Activated CD8-positive, alpha-beta memory T cell treated with anti-CD3 and anti-CD28 coated beads, Interleukin-2, amount 50 U/mL, for 24 hours (primary cell): Measurements from ENCODE around the gene RPS4Y1.
"Not testable (repeated sequence)": the region's sequence is repeated elsewhere in the genome, so short reads cannot be mapped to it uniquely, and the experiment has no call there.

Experiments
- DNase-seq: peaks from one replicate; pipeline ENCODE4 v3.0.0-alpha.2; 2020; ENCODE audit errors: extremely low read depth

RPS4Y1 gene

DNA sequence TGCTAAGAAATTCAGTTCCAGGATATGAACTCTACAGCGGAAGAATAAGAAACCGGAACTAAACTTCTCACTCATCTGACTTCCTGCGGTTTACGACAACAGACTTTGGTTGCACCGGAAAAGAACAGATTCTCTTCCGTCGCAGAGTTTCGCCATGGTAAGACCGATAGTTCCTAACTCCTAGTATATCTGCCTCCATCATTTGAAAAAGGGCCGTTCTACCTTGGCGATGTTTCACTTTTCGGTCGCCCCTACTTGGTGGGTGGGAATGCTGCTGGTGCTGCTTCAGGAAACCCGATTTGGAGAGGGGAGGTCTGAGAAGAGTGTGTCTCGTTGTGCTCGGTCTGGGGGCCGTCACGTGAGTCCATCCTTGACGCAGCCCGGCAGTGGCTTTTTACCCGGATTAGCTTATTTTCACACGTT, at the start of gene RPS4Y1:
Gene RPS4Y1 (plus strand): TSS at position 132 of the 423 bp plus-strand sequence. CDS start 23 bp downstream, at position 155.
- peak; percentile 18 for DNase-seq

DNA sequence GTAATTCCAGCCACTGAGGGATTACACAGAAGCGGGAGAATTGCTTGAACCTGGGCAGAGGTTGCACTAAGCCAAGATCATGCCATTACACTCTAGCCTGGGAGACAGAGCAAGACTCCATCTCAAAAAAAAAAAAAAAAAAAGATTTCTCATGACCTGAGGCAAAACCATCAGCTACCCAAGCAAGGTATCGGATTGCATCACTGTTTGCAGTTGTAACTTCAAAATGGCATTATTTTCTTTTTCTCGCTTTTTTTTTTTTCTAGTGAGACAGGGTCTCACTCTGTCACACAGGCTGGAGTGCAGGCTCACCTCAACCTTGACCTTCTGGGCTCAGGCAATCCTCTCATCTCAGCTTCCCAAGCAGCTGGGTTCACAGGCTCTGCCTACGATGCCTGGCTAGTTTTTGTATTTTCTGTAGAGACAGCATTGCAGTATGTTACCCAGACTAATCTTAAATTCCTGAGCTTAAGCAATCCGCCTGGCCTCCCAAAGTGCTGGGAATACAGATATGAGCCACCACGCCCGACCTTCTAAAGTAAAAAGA, 44.4 kb upstream of the RPS4Y1 start:
- no peak for DNase-seq

DNA sequence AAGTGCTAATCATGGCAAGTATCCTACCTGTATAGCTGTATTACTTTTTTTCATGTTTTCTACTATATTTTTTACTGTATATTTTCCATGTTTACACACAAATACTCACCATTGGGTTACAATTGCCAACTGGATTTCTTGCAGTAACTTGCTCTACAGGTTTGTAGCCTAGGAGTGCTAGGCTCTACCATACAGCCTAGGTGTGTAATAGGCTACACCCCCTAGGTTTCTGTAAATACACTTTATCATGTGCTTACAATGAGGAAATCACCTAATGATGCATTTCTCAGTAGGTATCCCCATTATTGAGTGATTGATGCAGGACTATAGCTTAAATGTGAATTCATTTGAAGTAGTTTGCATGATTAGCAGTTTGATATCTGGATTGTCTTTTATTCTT, 43.4 kb upstream of the RPS4Y1 start:
- DNase-seq: no peak

DNA sequence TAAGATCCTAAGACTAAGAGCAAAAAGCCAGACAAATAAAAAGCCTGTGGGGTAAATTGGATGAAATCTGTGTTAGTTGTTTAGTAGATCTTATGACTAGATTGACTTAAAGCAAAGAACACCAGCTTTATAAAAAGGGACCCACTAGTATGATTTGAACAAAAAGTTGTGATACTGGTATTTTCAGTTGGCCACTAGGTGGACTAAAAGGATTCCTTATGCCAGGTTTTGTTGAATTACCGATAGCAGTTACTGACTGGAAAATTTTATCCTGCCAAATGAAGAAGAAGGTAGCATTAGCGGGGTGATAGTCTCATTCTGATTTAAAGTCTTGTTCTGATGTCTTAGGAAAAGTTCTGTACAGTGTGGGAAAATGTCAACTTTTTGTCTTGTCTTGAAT, 41.2 kb upstream of the RPS4Y1 start:
- no peak for DNase-seq

DNA sequence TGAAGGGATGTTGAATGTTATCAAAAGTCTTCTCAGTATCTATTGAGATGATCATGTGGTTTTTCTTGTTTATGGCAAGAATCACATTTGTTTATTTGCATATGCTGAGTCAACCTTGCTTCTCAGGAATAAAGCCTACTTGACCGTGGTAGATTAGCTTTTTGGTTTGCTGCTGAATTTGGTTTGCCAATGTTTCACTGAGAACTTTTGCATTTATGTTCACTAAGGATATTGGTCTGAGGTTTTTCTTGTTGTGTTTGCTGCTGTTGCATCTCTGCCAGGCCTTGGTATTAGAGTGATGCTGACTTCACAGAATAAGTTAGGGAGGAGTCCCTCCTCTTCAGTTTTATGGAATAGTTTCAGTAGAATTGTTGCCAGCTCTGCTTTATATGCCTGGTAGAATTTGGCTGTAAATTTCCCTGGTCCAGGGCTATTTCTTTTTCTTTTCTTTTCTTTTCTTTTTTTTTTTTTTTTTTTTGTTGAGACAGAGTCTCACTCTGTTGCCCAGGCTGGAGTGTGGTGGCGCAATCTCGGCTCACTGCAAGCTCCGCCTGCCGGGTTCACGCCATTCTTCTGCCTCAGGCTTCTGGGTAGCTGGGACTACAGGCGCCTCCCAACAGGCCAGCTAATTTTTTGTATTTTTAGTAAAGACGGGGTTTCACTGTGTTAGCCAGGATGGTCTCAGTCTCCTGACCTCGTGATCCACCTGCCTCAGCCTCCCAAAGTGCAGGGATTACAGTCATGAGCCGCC, 24.1 kb upstream of the RPS4Y1 start:
- DNase-seq: not testable (repeated sequence)

DNA sequence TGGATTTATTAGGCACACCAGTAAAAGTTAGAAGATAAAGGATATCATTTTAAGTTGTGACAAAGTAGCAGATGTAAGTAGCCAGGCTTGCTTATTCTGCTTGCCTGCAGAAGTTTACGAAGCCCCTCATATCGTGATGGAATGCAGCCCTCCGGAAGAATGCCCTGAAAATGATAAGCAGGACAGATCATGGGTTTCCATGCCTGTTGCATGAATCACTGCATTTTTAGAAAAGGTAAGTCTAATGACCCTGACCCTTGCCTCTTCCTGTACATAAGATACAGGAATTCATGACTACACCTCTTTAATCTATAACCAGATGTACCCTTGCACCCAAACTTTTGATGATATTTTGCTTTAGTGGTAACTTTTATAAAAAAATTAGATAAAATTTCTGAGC, 16.9 kb upstream of the RPS4Y1 start:
- no peak for DNase-seq

DNA sequence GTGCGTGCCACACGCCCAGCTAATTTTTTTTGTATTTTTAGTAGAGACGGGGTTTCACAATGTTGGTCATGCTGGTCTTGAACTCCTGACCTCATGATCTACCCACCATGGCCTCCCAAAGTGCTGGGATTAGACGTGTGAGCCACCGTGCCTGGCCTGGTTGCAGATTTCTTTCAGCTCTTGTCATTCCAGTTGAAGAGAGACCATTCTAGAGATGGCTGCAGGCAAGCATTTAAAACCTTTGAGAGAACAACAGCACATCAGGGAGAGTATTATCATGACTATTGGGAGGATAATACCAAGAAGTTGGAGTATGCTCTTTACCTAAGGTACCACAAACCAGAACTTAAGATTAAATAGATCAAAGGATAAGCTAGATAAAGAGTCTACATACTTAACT, 12.9 kb upstream of the RPS4Y1 start:
- no peak for DNase-seq

DNA sequence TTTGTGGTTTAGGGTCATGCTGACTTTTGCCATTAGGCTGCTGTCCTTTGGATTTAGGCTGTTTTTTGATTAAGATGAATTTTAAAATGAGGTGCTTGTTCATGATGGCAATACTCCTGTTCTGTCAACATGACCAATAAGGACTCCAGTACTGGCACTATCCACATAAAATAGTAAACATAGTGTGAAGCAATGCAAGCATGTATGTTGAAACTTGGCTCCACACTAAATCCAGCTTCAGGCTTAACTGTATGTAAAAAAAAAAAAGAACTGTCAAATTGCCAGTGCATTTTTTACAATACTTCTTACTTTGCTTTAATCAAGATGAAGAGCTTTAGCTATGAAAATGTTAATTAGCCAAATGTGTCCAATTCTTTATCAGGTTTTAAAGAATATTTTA, 6.2 kb upstream of the RPS4Y1 start:
- no peak for DNase-seq

DNA sequence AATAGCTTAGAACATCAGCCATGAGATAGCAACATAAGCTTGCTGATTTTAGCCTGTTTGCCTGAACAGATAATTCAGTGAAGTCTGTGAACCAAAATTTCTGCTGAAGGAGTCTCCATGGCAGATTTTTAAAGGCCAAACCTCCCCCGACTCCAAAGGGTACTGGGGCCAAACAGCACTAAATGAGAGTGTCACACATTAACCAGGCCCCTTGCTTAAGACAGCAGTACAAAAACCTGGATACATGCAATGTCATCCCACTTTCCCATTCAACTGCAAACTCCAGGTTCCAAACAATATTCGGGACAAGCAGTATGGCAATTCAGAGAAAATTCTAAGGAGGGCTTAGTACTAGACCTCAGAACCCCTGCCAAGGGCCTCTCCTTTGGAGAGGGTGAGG, 4.3 kb upstream of the RPS4Y1 start:
- no peak for DNase-seq

DNA sequence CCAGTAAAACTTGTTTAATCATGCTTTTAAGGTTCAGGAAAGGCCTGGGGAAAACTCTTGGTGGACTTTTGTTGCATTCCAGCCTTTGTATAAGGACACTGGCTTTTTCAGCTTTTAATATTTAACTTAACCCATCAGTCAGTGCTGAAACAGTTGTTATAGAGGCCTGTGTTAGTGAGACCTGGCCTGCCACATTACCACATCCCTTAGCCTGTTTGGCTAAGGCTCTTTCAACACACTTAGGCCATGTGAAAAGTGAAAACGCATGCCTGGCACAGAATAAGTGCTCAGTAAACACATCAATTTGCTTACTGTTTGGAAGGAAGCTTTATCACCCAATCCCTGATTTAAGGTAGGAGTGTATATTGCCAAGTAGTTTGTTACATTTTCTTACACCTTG, 3.5 kb upstream of the RPS4Y1 start:
- DNase-seq: no peak

DNA sequence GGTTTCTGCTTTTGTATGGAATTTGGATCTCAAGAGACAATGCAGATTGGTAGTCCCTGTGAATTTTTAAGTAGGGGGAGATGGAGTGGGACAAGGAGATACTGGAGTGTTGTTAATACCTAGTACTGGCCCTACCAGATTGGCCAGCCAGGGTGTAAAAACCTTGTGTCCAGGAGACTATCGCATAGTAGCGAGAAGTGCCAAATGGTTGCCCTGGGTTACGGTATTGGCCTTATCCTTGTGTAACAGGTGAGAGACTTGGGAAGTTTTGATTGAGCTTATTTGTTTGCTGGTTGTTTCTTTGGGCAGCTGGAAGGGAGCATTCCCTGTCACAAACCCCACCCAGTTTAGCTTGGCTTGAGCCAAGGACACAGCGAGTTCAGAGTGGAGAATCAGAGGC, 5.4 kb downstream of the RPS4Y1 start:
- no peak for DNase-seq

DNA sequence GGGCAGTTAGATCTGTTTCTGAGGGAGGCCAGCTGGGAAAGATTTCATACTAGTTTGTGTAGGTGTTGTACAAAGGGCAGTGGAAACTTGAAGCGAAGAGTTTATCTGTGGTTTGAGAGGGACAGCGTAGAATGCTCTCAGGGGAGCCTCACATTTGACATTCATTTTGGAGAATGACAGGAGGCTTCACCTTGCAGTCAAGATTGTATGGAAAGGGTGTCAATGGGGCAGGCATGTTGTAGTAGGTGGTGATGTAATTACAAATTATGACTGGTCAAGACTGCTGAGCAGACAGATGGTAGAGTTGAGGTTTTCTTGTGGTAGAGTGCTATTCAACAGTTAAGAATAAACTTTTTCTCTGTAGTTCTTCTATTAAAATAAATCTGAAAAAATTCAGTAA, 7.0 kb downstream of the RPS4Y1 start:
- no peak for DNase-seq

DNA sequence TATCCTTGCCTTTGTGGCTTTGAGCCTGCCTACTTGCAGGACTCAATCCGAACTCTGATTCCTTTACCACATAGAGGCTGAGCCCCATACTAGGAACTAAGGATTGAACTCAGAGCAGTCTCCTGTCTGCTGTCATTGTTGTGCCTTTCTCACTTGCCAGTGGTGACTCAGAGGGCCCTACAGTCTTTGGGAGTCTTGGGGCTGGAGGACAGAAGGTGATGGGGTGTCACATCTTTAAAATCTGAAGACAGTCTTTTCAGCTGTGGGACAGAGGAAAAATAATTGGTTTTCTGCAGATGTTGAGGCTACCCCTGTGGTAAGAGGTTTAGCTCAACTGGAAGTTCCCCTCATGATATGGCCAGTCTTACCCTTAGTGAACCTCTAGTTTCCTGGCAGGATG, 8.0 kb downstream of the RPS4Y1 start:
- no peak for DNase-seq

DNA sequence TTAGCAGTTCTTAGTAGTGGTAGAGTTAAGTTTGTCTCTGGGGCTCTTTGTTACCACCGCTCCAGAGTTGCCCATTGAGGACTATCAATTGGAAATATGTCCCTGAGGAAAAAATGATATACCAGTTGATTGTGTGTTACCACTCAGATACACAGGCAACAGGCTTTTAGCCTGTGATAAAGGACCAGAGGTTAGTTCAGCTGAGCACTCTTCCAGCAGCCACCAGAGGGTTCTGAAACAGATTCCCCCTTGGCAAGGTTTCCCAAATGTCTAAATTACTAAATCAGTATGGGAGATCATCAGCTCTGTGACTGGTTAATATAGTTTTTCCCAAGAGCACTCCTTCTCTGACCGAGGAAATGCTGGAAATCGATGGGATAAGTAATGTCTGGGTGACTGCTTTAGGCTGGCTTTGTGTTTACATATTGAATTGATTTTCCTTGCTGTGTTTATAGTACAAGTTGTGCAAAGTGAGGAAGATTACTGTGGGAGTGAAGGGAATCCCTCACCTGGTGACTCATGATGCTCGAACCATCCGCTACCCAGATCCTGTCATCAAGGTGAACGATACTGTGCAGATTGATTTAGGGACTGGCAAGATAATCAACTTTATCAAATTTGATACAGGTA, 12.9 kb downstream of the RPS4Y1 start:
- no peak for DNase-seq

DNA sequence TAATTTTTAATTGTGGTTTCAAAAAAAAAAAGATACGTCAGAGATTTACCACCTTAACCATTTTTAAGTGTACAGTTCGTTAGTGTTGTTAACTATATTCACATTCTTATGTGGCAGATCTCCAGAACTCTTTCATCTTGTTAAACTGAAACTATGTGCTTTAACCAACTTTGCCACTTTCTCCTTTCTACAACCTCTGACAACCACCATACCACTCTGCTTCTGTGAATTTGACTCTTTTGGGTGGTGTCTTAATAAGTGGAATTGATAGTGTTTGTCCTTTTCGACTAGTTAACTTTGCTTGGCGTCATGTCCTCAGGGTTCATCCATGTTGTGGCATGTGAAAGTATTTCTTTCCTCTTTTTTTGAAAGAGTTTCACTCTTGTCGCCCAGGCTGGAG, 15.7 kb downstream of the RPS4Y1 start:
- DNase-seq: no peak

DNA sequence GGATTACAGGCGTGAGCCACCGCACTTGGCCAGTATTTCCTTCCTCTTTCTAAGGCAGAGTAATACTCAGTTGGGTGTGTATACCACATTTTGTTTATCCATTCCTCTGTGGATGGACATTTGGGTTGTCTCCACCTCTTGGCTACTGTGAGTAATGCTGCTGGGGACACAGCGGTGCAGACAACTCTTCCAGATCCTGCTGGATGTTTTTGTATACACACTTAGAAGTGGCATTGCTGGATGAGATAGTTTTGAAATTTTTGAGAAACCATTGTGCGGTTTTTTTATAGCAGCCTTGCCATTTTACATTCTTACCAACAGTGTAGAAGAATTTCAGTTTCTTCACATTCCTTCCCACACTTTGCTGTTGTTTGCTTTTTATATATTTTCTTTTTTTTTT, 16.3 kb downstream of the RPS4Y1 start:
- no peak for DNase-seq

DNA sequence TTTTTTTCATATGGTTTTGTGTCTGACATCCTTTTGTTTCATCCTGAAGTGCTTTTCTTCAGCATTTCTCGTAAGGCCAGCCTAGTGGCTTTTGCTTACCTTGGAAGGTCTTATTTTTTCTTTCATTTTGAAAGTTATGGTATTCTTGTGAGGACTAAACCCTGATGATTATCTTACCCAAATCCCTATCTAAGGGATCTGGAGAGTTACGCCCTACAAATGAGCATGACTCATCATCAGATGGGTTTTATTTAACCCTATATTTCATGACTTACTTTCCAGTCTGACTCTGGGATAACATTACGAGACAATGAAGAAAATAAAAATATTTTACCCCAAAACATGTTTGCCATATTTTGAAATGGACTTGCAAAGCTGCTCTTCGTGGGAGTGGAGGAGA, 18.4 kb downstream of the RPS4Y1 start:
- DNase-seq: no peak

DNA sequence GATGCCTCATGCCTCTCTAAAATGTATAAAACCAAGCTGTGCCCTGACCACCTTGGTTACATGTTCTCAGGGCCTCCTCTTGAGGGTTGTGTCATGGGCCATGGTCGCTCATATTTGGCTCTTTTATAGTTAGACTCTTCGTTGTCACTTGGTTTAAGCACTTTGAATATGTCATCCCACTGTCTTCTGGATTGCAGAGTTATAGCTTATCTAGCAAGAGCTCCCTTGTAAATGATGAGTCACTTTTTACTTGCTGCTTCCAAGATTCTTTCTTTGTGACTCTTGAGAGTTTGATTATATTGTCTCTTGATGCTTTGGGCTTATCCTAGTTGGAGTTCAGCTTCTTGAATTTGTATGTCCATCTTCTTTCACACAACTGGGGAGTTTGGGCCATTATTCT, 19.1 kb downstream of the RPS4Y1 start:
- DNase-seq: no peak

DNA sequence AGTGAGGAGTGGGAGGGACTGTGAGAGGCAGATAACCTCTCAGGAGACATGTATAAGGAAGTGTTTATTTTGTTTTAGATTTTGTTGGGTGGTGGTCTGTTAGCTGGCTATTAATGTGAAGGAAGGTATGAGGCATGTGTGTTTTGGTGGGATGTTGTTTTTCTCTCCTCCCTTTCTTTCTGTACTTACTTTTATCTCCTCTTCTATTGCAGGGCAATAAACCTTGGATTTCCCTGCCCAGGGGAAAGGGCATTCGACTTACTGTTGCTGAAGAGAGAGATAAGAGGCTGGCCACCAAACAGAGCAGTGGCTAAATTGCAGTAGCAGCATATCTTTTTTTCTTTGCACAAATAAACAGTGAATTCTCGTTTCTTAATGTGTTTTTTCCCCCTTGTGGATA, 25.2 kb downstream of the RPS4Y1 start:
- DNase-seq: no peak

DNA sequence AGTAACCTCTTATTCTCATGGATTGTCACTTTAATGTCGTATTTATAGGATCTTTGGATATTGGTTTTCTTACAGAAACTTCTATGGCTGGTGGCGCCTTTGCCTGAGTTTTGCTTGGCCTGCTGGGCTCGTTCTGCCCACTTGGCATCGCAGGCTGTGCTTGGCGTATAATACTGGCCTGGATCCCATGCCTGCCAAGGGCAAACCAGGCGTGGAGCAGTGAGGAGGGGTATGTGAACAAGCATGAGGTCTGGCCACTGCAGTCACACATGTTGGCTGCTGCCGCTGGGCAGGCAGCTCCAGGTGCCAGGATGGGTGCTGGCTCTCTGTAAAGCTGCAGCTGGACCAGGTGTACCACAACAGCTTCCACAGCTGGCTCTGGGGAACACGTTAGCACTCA, 26.1 kb downstream of the RPS4Y1 start:
- no peak for DNase-seq

DNA sequence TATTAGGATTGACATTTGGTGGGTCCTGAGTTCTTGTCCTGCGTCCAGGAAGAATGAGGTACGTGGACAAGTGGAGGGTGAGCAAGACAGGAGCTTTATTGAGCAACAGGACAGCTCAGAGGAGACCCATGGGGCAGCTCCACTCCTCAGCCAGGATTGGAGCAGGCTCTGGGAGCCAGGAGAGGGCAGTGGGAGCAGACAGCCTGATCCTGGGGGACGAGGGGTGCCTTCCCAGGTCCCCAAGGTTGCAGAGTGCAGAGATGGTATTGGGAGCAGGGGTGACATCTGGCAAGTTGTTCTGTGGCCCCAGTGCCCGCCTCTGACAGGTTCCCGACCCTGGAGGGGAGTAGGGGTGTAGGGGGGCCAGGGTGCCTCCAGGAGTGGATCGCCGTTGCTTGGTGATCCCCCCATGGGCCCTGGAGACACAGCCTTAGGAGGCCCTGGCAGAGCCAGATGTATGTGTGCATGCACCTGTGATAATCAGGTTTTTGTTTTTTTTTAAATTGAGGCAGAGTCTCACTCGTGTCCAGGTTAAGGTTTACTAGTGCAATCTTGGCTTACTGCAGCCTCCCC, 26.7 kb downstream of the RPS4Y1 start:
- DNase-seq: no peak

DNA sequence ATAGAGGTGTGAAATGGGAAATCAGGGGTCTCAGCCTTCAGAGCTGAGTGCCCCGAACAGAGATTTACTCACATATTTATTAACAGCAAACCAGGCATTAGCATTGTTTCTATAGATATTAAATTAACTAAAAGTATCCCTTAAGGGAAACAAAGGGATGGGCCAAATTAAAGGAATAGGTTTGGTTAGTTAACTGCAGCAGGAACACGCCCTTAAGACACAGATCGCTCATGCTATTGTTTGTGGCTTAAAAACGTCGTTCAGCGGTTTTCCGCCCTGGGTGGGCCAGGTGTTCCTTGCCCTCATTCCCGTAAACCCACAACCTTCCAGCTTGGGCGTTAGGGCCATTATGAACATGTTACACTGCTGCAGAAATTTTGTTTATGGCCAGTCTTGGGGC, 30.8 kb downstream of the RPS4Y1 start:
- DNase-seq: not testable (repeated sequence)

DNA sequence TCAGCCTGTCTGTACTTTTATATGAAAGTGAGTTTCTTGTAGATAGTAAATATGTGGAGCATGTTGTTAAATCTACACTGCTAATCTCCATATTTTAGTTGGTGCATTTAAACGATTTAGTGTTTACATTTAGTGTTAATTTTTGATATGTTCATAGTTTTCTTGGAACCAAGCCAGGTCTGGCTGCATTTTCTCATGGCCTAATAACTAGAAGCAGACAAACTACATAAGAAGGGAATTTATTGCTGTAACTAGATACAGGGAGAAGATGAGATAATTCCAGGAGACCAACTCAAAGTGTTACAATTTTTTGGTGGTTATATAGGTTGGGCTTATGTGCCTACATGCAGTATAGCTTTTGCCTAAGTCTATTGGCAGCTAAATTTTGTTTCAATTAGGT, 32.8 kb downstream of the RPS4Y1 start:
- no peak for DNase-seq
